Esophagus squamous epithelium (tissue), 4 donors: ENCODE data around the gene GAK.

Source experiments
- CTCF ChIP-seq, 6 experiments: fragments of 450-650 bp in 4 of 6; fragments of 200-600 bp in 2 of 6; sonication (generic) in 2 of 6; IDR thresholded peaks; one replicate each; pipeline ENCODE4 v1.5.1; 2016 to 2019; ENCODE audit warnings: antibody characterized with exemption in 6 of 6, mild to moderate bottlenecking in 4 of 6, moderate library complexity in 4 of 6
- POLR2A ChIP-seq, 4 donors: fragments of 450-650 bp; IDR thresholded peaks; one replicate each; pipeline ENCODE4 v1.6.1; 2017; ENCODE audit warnings: antibody characterized with exemption in 4 of 4, mild to moderate bottlenecking in 4 of 4, moderate library complexity in 3 of 4

- TF ChIP-seq CTCF (IDR thresholded peaks at IDR 0.05) (no peak), POLR2A (IDR thresholded peaks at IDR 0.05) (no peak)
These were observed 17.1 kb downstream of the GAK start for GRCh38 chr4:915041-915474.
